GM23248 (cell line): ENCODE measurements around the gene ZNF330.

Experiments
- EZH2 ChIP-seq: fragments of 200-600 bp; sonication (generic); IDR thresholded peaks from 2 replicates; pipeline ENCODE4 v1.6.1; 2018; ENCODE audit warnings: antibody characterized with exemption, mild to moderate bottlenecking; ENCODE audit not compliant: insufficient read depth, poor library complexity, severe bottlenecking
- EZH2phosphoT487 ChIP-seq: fragments of 200-600 bp; sonication (generic); IDR thresholded peaks from 2 replicates; pipeline ENCODE4 v1.6.1; 2018; ENCODE audit warnings: antibody characterized with exemption, moderate library complexity, mild to moderate bottlenecking, low read depth; ENCODE audit not compliant: insufficient read depth

DNA sequence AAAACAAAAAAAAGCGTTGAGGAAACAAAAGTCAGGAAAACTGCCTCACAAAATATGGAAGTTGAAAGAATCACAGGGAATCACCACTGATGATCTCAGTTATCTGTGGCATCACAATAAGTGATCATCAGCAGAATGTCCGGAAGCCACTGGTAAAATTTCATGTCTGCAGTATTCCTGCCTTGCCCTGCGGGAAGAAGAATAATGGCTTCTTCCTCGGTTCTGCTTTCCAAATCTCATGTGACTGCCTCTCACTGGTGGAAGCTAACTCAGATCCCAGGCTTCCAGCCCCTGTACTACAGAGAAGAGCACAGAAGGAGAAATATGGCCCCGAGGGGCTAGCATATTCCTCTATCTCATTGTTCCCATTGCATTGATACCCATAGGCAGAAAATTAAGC, 12.7 kb upstream of the ZNF330 start:
- TF ChIP-seq EZH2phosphoT487 (no peak), EZH2 (no peak)
